Measurements from ENCODE around the gene BCAM.

BCAM gene

DNA sequence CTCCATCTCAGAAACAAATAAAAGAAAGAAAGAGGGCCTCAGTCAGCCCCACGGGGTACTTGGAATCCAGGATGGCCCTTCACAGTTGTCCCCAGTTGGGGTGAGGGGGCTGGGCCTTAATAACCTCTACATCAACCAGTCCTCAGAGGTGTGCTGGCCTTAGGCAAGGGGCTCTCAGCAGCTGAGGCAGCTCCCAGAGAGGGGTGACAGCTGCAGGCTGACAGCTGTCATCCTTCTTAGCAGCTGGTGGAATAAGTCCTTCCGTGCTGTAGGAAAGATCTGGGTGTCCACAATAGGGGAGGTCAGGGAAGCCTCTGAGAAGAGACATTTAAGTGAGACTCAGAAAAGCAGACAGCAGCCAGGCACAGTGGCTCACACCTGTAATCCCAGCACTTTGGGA, 7.4 kb downstream of the BCAM start:
- H3K27ac ChIP-seq (ENCODE audit: low read depth, low read length), result no peak overlapping the region
- H3K4me1 ChIP-seq (ENCODE audit: control insufficient read depth in 1 of 2, insufficient read depth in 2 of 2, low read length in 2 of 2), result peaks cover 9 to 10% of the 10 kb centered on the region in 2 donors
- H3K9ac ChIP-seq (ENCODE audit: low read depth in 1 of 2, low read length in 2 of 2), result no peak overlapping the region
- H3K9me3 ChIP-seq (ENCODE audit: control insufficient read depth in 1 of 2, low read length in 2 of 2), result no peaks in the 10 kb centered on the region
- peaks cover 0 to 7% of the 10 kb centered on the region in 2 donors for H3K36me3 ChIP-seq (ENCODE audit: control insufficient read depth in 1 of 2, insufficient read depth in 2 of 2, low read length in 2 of 2)
- H3K27me3 ChIP-seq (ENCODE audit: control insufficient read depth in 1 of 2, insufficient read depth in 2 of 2, low read length in 2 of 2), result no peaks in the 10 kb centered on the region
- H3K4me3 ChIP-seq (ENCODE audit: low read depth in 1 of 2, low read length in 2 of 2), result no peak overlapping the region

GRCh38 chr19:44817725-44818465, 9.0 kb downstream of the BCAM start:
- Histone ChIP-seq H3K36me3 (ENCODE audit: control insufficient read depth in 1 of 2, insufficient read depth in 2 of 2, low read length in 2 of 2) (peaks cover 0 to 7% of the 10 kb centered on the region in 2 donors), H3K27ac (ENCODE audit: low read depth, low read length) (no peak overlapping the region), H3K27me3 (ENCODE audit: control insufficient read depth in 1 of 2, insufficient read depth in 2 of 2, low read length in 2 of 2) (no peaks in the 10 kb centered on the region), H3K4me1 (ENCODE audit: control insufficient read depth in 1 of 2, insufficient read depth in 2 of 2, low read length in 2 of 2) (peaks cover 9 to 10% of the 10 kb centered on the region in 2 donors), H3K9me3 (ENCODE audit: control insufficient read depth in 1 of 2, low read length in 2 of 2) (no peaks in the 10 kb centered on the region), H3K9ac (ENCODE audit: low read depth in 1 of 2, low read length in 2 of 2) (no peak overlapping the region), H3K4me3 (ENCODE audit: low read depth in 1 of 2, low read length in 2 of 2) (no peak overlapping the region)

GRCh38 chr19:44818466-44819031, 9.6 kb downstream of the BCAM start:
- Histone ChIP-seq H3K4me1 (ENCODE audit: control insufficient read depth in 1 of 2, insufficient read depth in 2 of 2, low read length in 2 of 2) (peaks cover 9 to 10% of the 10 kb centered on the region in 2 donors), H3K9me3 (ENCODE audit: control insufficient read depth in 1 of 2, low read length in 2 of 2) (no peaks in the 10 kb centered on the region), H3K27me3 (ENCODE audit: control insufficient read depth in 1 of 2, insufficient read depth in 2 of 2, low read length in 2 of 2) (no peaks in the 10 kb centered on the region), H3K4me3 (ENCODE audit: low read depth in 1 of 2, low read length in 2 of 2) (no peak overlapping the region), H3K36me3 (ENCODE audit: control insufficient read depth in 1 of 2, insufficient read depth in 2 of 2, low read length in 2 of 2) (peaks cover 0 to 7% of the 10 kb centered on the region in 2 donors), H3K9ac (ENCODE audit: low read depth in 1 of 2, low read length in 2 of 2) (no peak overlapping the region), H3K27ac (ENCODE audit: low read depth, low read length) (no peak overlapping the region)

GRCh38 chr19:44819246-44819832, 10.4 kb downstream of the BCAM start:
- H3K36me3 ChIP-seq (ENCODE audit: control insufficient read depth in 1 of 2, insufficient read depth in 2 of 2, low read length in 2 of 2), result peaks cover 0 to 4% of the 10 kb centered on the region in 2 donors
- H3K27ac ChIP-seq (ENCODE audit: low read depth, low read length), result no peak overlapping the region
- H3K4me3 ChIP-seq (ENCODE audit: low read depth in 1 of 2, low read length in 2 of 2), result no peak overlapping the region
- H3K9ac ChIP-seq (ENCODE audit: low read depth in 1 of 2, low read length in 2 of 2), result no peak overlapping the region
- no peaks in the 10 kb centered on the region for H3K9me3 ChIP-seq (ENCODE audit: control insufficient read depth in 1 of 2, low read length in 2 of 2)
- peaks cover 9 to 10% of the 10 kb centered on the region in 2 donors for H3K4me1 ChIP-seq (ENCODE audit: control insufficient read depth in 1 of 2, insufficient read depth in 2 of 2, low read length in 2 of 2)
- H3K27me3 ChIP-seq (ENCODE audit: control insufficient read depth in 1 of 2, insufficient read depth in 2 of 2, low read length in 2 of 2), result no peaks in the 10 kb centered on the region

DNA sequence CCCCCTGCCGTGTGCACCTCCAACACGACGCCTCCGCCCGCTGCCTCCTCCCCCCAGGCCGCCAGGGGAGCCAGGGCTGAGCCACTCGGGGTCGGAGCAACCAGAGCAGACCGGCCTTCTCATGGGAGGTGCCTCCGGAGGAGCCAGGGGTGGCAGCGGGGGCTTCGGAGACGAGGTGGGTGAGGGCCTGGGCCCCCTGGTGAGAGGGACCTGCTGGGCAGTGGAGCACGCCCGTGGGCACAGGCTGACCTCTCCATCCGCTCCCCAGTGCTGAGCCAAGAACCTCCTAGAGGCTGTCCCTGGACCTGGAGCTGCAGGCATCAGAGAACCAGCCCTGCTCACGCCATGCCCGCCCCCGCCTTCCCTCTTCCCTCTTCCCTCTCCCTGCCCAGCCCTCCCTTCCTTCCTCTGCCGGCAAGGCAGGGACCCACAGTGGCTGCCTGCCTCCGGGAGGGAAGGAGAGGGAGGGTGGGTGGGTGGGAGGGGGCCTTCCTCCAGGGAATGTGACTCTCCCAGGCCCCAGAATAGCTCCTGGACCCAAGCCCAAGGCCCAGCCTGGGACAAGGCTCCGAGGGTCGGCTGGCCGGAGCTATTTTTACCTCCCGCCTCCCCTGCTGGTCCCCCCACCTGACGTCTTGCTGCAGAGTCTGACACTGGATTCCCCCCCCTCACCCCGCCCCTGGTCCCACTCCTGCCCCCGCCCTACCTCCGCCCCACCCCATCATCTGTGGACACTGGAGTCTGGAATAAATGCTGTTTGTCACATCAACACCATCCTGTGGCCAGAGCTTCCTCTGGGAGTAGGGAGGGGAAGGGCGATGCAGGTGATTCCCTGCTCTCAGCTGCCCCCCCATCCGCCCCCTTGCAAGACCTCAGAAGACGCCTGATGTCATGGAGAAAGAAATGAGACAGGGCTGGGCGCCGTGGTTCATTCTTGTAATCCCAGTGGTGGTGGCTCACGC, 12.0 kb downstream of the BCAM start:
- Histone ChIP-seq H3K4me3 (ENCODE audit: low read depth in 1 of 2, low read length in 2 of 2) (no peak overlapping the region), H3K9ac (ENCODE audit: low read depth in 1 of 2, low read length in 2 of 2) (no peak overlapping the region), H3K27ac (ENCODE audit: low read depth, low read length) (no peak overlapping the region), H3K27me3 (ENCODE audit: control insufficient read depth in 1 of 2, insufficient read depth in 2 of 2, low read length in 2 of 2) (no peaks in the 10 kb centered on the region), H3K4me1 (ENCODE audit: control insufficient read depth in 1 of 2, insufficient read depth in 2 of 2, low read length in 2 of 2) (peaks cover 9 to 10% of the 10 kb centered on the region in 2 donors), H3K36me3 (ENCODE audit: control insufficient read depth in 1 of 2, insufficient read depth in 2 of 2, low read length in 2 of 2) (no peaks in the 10 kb centered on the region), H3K9me3 (ENCODE audit: control insufficient read depth in 1 of 2, low read length in 2 of 2) (no peaks in the 10 kb centered on the region)

DNA sequence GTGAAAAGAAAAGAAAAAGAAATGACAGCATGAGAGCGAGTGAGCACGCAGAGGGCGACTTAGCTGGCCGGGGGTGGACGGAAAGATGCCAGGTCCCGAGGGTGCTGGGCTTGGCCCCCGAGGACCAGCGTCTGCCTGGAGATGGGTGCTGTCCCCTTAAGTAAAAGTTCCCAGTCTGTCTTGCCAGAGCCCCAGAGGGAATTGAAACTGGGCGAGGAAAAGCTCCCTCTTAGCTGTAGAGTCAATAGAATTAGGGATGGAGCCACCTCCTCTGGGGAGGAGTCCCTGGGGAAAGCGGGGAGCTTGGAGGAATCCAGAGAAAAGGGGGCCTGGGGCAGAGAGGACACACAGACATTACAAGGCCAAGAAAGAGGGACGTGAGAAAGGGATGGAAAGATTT, 13.3 kb downstream of the BCAM start:
- Histone ChIP-seq H3K27ac (ENCODE audit: low read depth, low read length) (no peak overlapping the region), H3K27me3 (ENCODE audit: control insufficient read depth in 1 of 2, insufficient read depth in 2 of 2, low read length in 2 of 2) (no peaks in the 10 kb centered on the region), H3K36me3 (ENCODE audit: control insufficient read depth in 1 of 2, insufficient read depth in 2 of 2, low read length in 2 of 2) (no peaks in the 10 kb centered on the region), H3K4me1 (ENCODE audit: control insufficient read depth in 1 of 2, insufficient read depth in 2 of 2, low read length in 2 of 2) (peaks cover 9 to 10% of the 10 kb centered on the region in 2 donors), H3K4me3 (ENCODE audit: low read depth in 1 of 2, low read length in 2 of 2) (no peak overlapping the region), H3K9me3 (ENCODE audit: control insufficient read depth in 1 of 2, low read length in 2 of 2) (no peaks in the 10 kb centered on the region), H3K9ac (ENCODE audit: low read depth in 1 of 2, low read length in 2 of 2) (no peak overlapping the region)

GRCh38 chr19:44822670-44823372, 13.9 kb downstream of the BCAM start:
- Histone ChIP-seq H3K27ac (ENCODE audit: low read depth, low read length) (no peak overlapping the region), H3K27me3 (ENCODE audit: control insufficient read depth in 1 of 2, insufficient read depth in 2 of 2, low read length in 2 of 2) (no peaks in the 10 kb centered on the region), H3K4me3 (ENCODE audit: low read depth in 1 of 2, low read length in 2 of 2) (no peak overlapping the region), H3K9ac (ENCODE audit: low read depth in 1 of 2, low read length in 2 of 2) (no peak overlapping the region), H3K9me3 (ENCODE audit: control insufficient read depth in 1 of 2, low read length in 2 of 2) (no peaks in the 10 kb centered on the region), H3K36me3 (ENCODE audit: control insufficient read depth in 1 of 2, insufficient read depth in 2 of 2, low read length in 2 of 2) (no peaks in the 10 kb centered on the region), H3K4me1 (ENCODE audit: control insufficient read depth in 1 of 2, insufficient read depth in 2 of 2, low read length in 2 of 2) (peaks cover 8 to 9% of the 10 kb centered on the region in 2 donors)

DNA sequence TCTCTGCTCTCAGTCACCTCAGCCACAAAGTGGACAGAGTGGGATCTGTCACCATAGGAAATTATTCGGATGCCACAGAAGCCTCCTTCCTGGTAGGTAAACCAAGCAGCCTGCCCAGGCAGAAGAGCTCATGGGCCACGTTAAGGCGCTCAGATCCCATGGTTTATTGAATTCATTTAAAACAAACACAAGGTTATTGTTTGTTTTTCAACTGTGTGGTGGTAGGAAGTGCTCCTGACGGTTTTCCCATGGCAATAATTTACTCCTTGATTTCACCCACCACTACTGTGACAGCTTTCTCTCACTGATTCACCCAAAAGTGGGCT, 14.4 kb downstream of the BCAM start:
- H3K9ac ChIP-seq (ENCODE audit: low read depth in 1 of 2, low read length in 2 of 2), result no peak overlapping the region
- peaks cover 3 to 4% of the 10 kb centered on the region in 2 donors for H3K4me1 ChIP-seq (ENCODE audit: control insufficient read depth in 1 of 2, insufficient read depth in 2 of 2, low read length in 2 of 2)
- H3K27ac ChIP-seq (ENCODE audit: low read depth, low read length), result no peak overlapping the region
- no peak overlapping the region for H3K4me3 ChIP-seq (ENCODE audit: low read depth in 1 of 2, low read length in 2 of 2)
- no peaks in the 10 kb centered on the region for H3K36me3 ChIP-seq (ENCODE audit: control insufficient read depth in 1 of 2, insufficient read depth in 2 of 2, low read length in 2 of 2)
- H3K9me3 ChIP-seq (ENCODE audit: control insufficient read depth in 1 of 2, low read length in 2 of 2), result no peaks in the 10 kb centered on the region
- no peaks in the 10 kb centered on the region for H3K27me3 ChIP-seq (ENCODE audit: control insufficient read depth in 1 of 2, insufficient read depth in 2 of 2, low read length in 2 of 2)

GRCh38 chr19:44824761-44825160, 15.9 kb downstream of the BCAM start:
- Histone ChIP-seq H3K4me1 (ENCODE audit: control insufficient read depth in 1 of 2, insufficient read depth in 2 of 2, low read length in 2 of 2) (no peaks in the 10 kb centered on the region), H3K9me3 (ENCODE audit: control insufficient read depth in 1 of 2, low read length in 2 of 2) (no peaks in the 10 kb centered on the region), H3K9ac (ENCODE audit: low read depth in 1 of 2, low read length in 2 of 2) (no peak overlapping the region), H3K36me3 (ENCODE audit: control insufficient read depth in 1 of 2, insufficient read depth in 2 of 2, low read length in 2 of 2) (no peaks in the 10 kb centered on the region), H3K27me3 (ENCODE audit: control insufficient read depth in 1 of 2, insufficient read depth in 2 of 2, low read length in 2 of 2) (no peaks in the 10 kb centered on the region), H3K4me3 (ENCODE audit: low read depth in 1 of 2, low read length in 2 of 2) (no peak overlapping the region), H3K27ac (ENCODE audit: low read depth, low read length) (no peak overlapping the region)
